ENCODE results near the gene PER1. TPM values are rescaled to one million over a fixed set of nuclear protein-coding genes. Genes with fewer than 3 reads are reported as not detected.
A peak's percentile ranks its signal among the peaks of the same experiment; 100 is the strongest.

PER1 gene
- total RNA-seq (2021; ENCODE audit: unreplicated experiment) (17.1 TPM), Bru-seq, nascent RNA (percentile 52 among the genes with signal in this experiment), BruChase-seq, experiment 1, labeled RNA remaining after a 2-hour chase (percentile 63 among the genes with signal in this experiment), BruChase-seq, experiment 2, labeled RNA remaining after a 6-hour chase (percentile 56 among the genes with signal in this experiment)
- 11.8 TPM for polyA plus RNA-seq (2012; ENCODE audit: insufficient read length)
- long read RNA-seq, partial matches to known transcripts = 3 of 10 reads
- long read RNA-seq, other reads (novel, unspliced or antisense) = 6 of 10 reads

- H3K4me1 ChIP-seq (ENCODE audit: control insufficient read depth, insufficient read depth, low read length) = peaks cover 34% of the 10 kb centered on the region
- H3K4me3 ChIP-seq (ENCODE audit: low read depth in 2 of 2, low read length in 2 of 2) = peak within 1 kb of the TSS; percentile 53 to 64
- no peaks in the 10 kb centered on the region for H3K36me3 ChIP-seq (ENCODE audit: control insufficient read depth, insufficient read depth, low read length)
- TF ChIP-seq REST (IDR thresholded peaks at IDR 0.05; ENCODE audit: insufficient read depth in 1 of 2, low read depth in 2 of 2, low read length in 1 of 2) (no peak), POLR2AphosphoS5 (IDR thresholded peaks at IDR 0.05; ENCODE audit: low read depth, low read length) (no peak)
- no peak for DNase-seq (ENCODE audit: low read depth, low spot score)
- H3K27ac ChIP-seq (ENCODE audit: low read length) = peak within 1 kb of the TSS; percentile 82
- in situ Hi-C loops (cut with HindIII; ENCODE audit: low pct_unique_long_range_greater_than_20kb, low sequenced_read_pairs) = no loop called here
- intact Hi-C loops (cut with micrococcal nuclease; ENCODE audit: unreplicated experiment) = no loop called here
- no TSS peak for BruUV-seq (replicated peaks)
- POLR2A ChIA-PET = no interaction called here
- H3K9me3 ChIP-seq (ENCODE audit: control insufficient read depth, insufficient read depth, low read depth, low read length) = no peaks in the 10 kb centered on the region
- no peaks in the 10 kb centered on the region for H3K27me3 ChIP-seq (ENCODE audit: control insufficient read depth, insufficient read depth, low read length)
- CTCF ChIA-PET = no interaction called here
- ATAC-seq = peak; percentile 39
Observed at GRCh38 chr17:8152112-8152775, at the start of gene PER1. Gene PER1 (minus strand): TSS chr17:8152404. CDS start chr17:8150706, 1,698 bp downstream.

GRCh38 chr17:8192070-8192815, 40.0 kb upstream of the PER1 start:
- Histone ChIP-seq H3K4me1 (ENCODE audit: control insufficient read depth, insufficient read depth, low read length) (peaks cover 22% of the 10 kb centered on the region), H3K9me3 (ENCODE audit: control insufficient read depth, insufficient read depth, low read depth, low read length) (no peaks in the 10 kb centered on the region), H3K36me3 (ENCODE audit: control insufficient read depth, insufficient read depth, low read length) (no peaks in the 10 kb centered on the region), H3K27me3 (ENCODE audit: control insufficient read depth, insufficient read depth, low read length) (no peaks in the 10 kb centered on the region), H3K27ac (ENCODE audit: low read length) (peak overlapping the region; percentile 84), H3K4me3 (ENCODE audit: low read depth in 2 of 2, low read length in 2 of 2) (peak overlapping the region; percentile 40 to 51)
- intact Hi-C loops (cut with micrococcal nuclease; ENCODE audit: unreplicated experiment) (no loop called here), in situ Hi-C loops (cut with HindIII; ENCODE audit: low pct_unique_long_range_greater_than_20kb, low sequenced_read_pairs) (no loop called here)
- TF ChIP-seq SIN3A (IDR thresholded peaks at IDR 0.05; ENCODE audit: borderline replicate concordance, insufficient read depth, low read depth, low read length) (no peak), REST (IDR thresholded peaks at IDR 0.05; ENCODE audit: insufficient read depth in 1 of 2, low read depth in 2 of 2, low read length in 1 of 2) (no peak), POLR2AphosphoS5 (IDR thresholded peaks at IDR 0.05; ENCODE audit: low read depth, low read length) (peak; percentile 55; the same call in 1 of the 2 replicates)
- ChIA-PET POLR2A (no interaction called here), CTCF (no interaction called here)
- ATAC-seq = peak; percentile 43
- peak; percentile 83 for DNase-seq (ENCODE audit: low read depth, low spot score)
- BruUV-seq (replicated peaks) = no TSS peak

All from Panc1 (cell line).